Measurements from ENCODE around the gene SP100. TPM values are rescaled to one million over a fixed set of nuclear protein-coding genes. Genes with fewer than 3 reads are reported as not detected.

The SP100 gene
- total and polyA plus RNA-seq, 2 of the 13 experiments (the other 11 are each of a cell fraction or from before 2014, with no cell fraction given): 12.6 to 16.5 TPM

GRCh38 chr2:230411570-230412370, 4.2 kb upstream of the SP100 start (continued):
- no peak for TF ChIP-seq AFF4 (CRISPR knock-in tag; IDR thresholded peaks at IDR 0.05)
- TF ChIP-seq ZNF124 (CRISPR knock-in tag; IDR thresholded peaks at IDR 0.05): no peak
- peak; percentile 36; the same call in 1 of the 2 replicates for TF ChIP-seq ERF (CRISPR knock-in tag; IDR thresholded peaks at IDR 0.05)
- no peak for TF ChIP-seq SNAPC2 (CRISPR knock-in tag; IDR thresholded peaks at IDR 0.05)
- peak; percentile 58; the same call in 1 of the 2 replicates for TF ChIP-seq BRD4 (CRISPR knock-in tag; IDR thresholded peaks at IDR 0.05)
- TF ChIP-seq ZNF337 (CRISPR knock-in tag; IDR thresholded peaks at IDR 0.05; ENCODE audit: borderline replicate concordance, low read depth): peak; percentile 74; the same call in 1 of the 2 replicates
- TF ChIP-seq TAF15 (IDR thresholded peaks at IDR 0.05; ENCODE audit: low read depth, low read length, poor library complexity, severe bottlenecking): no peak
- TF ChIP-seq KMT2A (CRISPR knock-in tag; IDR thresholded peaks at IDR 0.05): peak; percentile 47; the same call in 1 of the 2 replicates
- TF ChIP-seq ZNF280D (CRISPR knock-in tag; IDR thresholded peaks at IDR 0.05): no peak; the same call in 1 of the 2 replicates
- no peak for TF ChIP-seq RORA (CRISPR knock-in tag; IDR thresholded peaks at IDR 0.05)
- TF ChIP-seq KDM2A (CRISPR knock-in tag; IDR thresholded peaks at IDR 0.05; ENCODE audit: borderline replicate concordance, low read depth): peak; percentile 15; the same call in 1 of the 2 replicates
- TF ChIP-seq ZNF83 (CRISPR knock-in tag; IDR thresholded peaks at IDR 0.05; ENCODE audit: borderline replicate concordance): peak; percentile 82; the same call in 1 of the 2 replicates
- TF ChIP-seq BRCA1 (CRISPR knock-in tag; IDR thresholded peaks at IDR 0.05): no peak
- TF ChIP-seq KLF16 (CRISPR knock-in tag; IDR thresholded peaks at IDR 0.05): peak in 1 of 2 experiments; percentile 68; a peak in 1 of 4 replicates
- TF ChIP-seq BHLHE40 (IDR thresholded peaks at IDR 0.05; ENCODE audit: low read length): no peak; the same call in 1 of the 2 replicates
- no peak for TF ChIP-seq TARDBP (CRISPR knock-in tag; IDR thresholded peaks at IDR 0.05)
- no peak for TF ChIP-seq ZNF10 (CRISPR knock-in tag; IDR thresholded peaks at IDR 0.05; ENCODE audit: borderline replicate concordance, low read depth)
- TF ChIP-seq NAIF1 (CRISPR knock-in tag; IDR thresholded peaks at IDR 0.05; ENCODE audit: borderline replicate concordance): no peak
- TF ChIP-seq ZFP36L2 (CRISPR knock-in tag; IDR thresholded peaks at IDR 0.05): no peak
- TF ChIP-seq MAZ (IDR thresholded peaks at IDR 0.05; ENCODE audit: borderline replicate concordance, low read depth, low read length): peak; percentile 53; the same call in 1 of the 2 replicates
- peak; percentile 65 for TF ChIP-seq MAZ (CRISPR knock-in tag; IDR thresholded peaks at IDR 0.05; ENCODE audit: low read depth)
- no peak for TF ChIP-seq ZNF777 (CRISPR knock-in tag; IDR thresholded peaks at IDR 0.05)
- no peak for TF ChIP-seq ZNF282 (IDR thresholded peaks at IDR 0.05; ENCODE audit: partially characterized antibody)

All from HepG2 (cell line).